ENCODE measurements around the gene CCDC14. TPM values are rescaled to one million over a fixed set of nuclear protein-coding genes. Genes with fewer than 3 reads are reported as not detected.
"Not testable (repeated sequence)": the region's sequence is repeated elsewhere in the genome, so short reads cannot be mapped to it uniquely, and the experiment has no call there.

Gene CCDC14, protein sequence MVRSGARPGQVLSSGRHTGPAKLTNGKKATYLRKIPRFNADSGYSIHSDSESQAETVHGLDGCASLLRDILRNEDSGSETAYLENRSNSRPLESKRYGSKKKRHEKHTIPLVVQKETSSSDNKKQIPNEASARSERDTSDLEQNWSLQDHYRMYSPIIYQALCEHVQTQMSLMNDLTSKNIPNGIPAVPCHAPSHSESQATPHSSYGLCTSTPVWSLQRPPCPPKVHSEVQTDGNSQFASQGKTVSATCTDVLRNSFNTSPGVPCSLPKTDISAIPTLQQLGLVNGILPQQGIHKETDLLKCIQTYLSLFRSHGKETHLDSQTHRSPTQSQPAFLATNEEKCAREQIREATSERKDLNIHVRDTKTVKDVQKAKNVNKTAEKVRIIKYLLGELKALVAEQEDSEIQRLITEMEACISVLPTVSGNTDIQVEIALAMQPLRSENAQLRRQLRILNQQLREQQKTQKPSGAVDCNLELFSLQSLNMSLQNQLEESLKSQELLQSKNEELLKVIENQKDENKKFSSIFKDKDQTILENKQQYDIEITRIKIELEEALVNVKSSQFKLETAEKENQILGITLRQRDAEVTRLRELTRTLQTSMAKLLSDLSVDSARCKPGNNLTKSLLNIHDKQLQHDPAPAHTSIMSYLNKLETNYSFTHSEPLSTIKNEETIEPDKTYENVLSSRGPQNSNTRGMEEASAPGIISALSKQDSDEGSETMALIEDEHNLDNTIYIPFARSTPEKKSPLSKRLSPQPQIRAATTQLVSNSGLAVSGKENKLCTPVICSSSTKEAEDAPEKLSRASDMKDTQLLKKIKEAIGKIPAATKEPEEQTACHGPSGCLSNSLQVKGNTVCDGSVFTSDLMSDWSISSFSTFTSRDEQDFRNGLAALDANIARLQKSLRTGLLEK
- 10 to 100 TPM; 46.0 to 47.0 TPM for total RNA-seq
- 1 to 10 TPM; 6.3 to 7.8 TPM for polyA plus RNA-seq

DNA sequence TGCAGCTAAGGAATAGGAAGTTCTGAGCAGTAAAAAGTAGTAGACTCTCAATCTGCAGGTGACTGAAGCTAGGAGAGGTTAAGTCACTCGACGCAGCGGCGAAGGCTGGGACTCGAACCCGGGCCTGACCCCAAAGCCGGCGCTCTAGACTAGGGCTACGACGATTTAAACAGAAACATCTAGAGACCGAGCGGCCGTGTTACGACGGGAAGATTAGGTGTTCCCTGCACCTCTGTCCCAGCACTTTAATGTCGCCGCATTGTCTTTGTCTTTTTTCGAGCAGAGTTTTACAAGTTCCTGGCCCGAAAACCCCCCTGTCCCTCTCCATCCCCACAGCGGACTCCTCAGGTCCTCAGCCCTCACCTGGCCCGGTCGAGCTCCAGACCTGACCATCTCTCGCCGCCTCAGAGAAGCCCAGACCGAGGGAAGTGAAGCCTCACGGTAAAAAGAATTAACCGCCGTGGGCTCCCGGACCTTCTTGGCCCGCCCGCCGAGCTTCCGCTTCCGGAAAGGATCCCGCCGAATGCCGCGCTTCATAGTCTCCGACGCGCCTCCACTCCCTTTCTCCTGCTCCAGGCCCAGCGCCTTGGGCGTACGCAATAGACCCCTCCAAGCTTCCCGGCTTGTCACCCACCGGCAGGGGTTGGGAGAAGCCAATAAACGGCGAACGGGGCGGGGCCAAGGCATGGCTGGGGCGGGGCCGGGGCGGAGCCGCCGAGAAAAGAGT lies at the start of gene CCDC14:
Gene CCDC14 (minus strand): TSS at position 449 of the 727 bp plus-strand sequence. CDS start 56 bp downstream, at position 393.
- peak; percentile 61 to 83 (median 65) for DNase-seq
- Mint-ChIP-seq H3K4me3 (peak within 1 kb of the TSS; percentile 96 to 99 (median 98)), H3K27ac (peak within 1 kb of the TSS; percentile 88 to 97 (median 93)), H3K9me3 (no peaks in the 10 kb centered on the region), H3K36me3 (peaks cover 0 to 10% of the 10 kb centered on the region in 2 donors), H3K27me3 (peaks cover 0 to 2% of the 10 kb centered on the region in 2 donors), H3K4me1 (peaks cover 13 to 38% (median 23%) of the 10 kb centered on the region in 4 donors)
- H3K9me3 ChIP-seq (ENCODE audit: control insufficient read depth in 1 of 2, low read length in 2 of 2) = no peaks in the 10 kb centered on the region
- intact Hi-C loops (cut with micrococcal nuclease) = loop anchor here (2.0 to 10.0 kb wide), 3 partner anchors 376 to 1956 kb away; partner anchors contain the start of gene HACD2
- POLR2A ChIA-PET (ENCODE audit: partially characterized antibody) = interaction anchor here (1.0 to 1.3 kb wide), 2 partner anchors 9 to 10 kb away, joined by 3 to 4 read pairs; no protein-coding TSS in a partner anchor
- no peaks in the 10 kb centered on the region for H3K27me3 ChIP-seq (ENCODE audit: insufficient read depth, low read length)
- H3K36me3 ChIP-seq (ENCODE audit: insufficient read depth, low read length) = no peaks in the 10 kb centered on the region
- H3K27ac ChIP-seq (ENCODE audit: low read depth, low read length) = peak within 1 kb of the TSS; percentile 65
- CTCF ChIA-PET (ENCODE audit: partially characterized antibody) = no interaction called here
- peaks cover 26% of the 10 kb centered on the region for H3K4me1 ChIP-seq (ENCODE audit: insufficient read depth, low read length)
- peak within 1 kb of the TSS; percentile 27 to 93 for H3K4me3 ChIP-seq (ENCODE audit: low read length in 2 of 2)

DNA sequence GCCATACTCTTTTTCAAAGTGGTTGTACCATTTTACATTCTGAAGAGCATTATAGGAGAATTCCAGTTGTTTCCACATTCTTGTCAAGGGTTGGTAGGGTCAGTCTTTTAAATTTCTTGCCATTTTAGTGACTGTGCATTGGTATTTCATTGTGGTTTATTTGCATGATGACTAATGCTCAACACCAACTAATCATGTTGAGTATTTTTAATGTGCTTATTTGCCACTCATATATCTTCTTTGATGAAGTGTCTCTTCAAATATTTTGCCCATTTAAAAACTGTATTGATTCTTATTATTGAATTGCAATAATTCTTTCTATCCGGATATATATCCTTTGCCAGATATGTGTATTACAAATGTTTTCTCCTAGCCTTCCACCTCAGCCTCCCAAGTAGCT lies 47.3 kb upstream of the CCDC14 start:
- H3K9me3 Mint-ChIP-seq; H3K36me3 ChIP-seq (ENCODE audit: insufficient read depth, low read length); H3K4me3 Mint-ChIP-seq; intact Hi-C loops (cut with micrococcal nuclease); H3K4me3 ChIP-seq (ENCODE audit: low read length in 2 of 2); H3K36me3 Mint-ChIP-seq; H3K27me3 ChIP-seq (ENCODE audit: insufficient read depth, low read length); POLR2A ChIA-PET (ENCODE audit: partially characterized antibody); DNase-seq; H3K4me1 ChIP-seq (ENCODE audit: insufficient read depth, low read length); H3K27ac ChIP-seq (ENCODE audit: low read depth, low read length); H3K4me1 Mint-ChIP-seq; H3K9me3 ChIP-seq (ENCODE audit: control insufficient read depth in 1 of 2, low read length in 2 of 2); H3K27ac Mint-ChIP-seq; CTCF ChIA-PET (ENCODE audit: partially characterized antibody): not testable (repeated sequence)
- peaks cover 28 to 35% of the 10 kb centered on the region in 2 donors for H3K27me3 Mint-ChIP-seq

DNA sequence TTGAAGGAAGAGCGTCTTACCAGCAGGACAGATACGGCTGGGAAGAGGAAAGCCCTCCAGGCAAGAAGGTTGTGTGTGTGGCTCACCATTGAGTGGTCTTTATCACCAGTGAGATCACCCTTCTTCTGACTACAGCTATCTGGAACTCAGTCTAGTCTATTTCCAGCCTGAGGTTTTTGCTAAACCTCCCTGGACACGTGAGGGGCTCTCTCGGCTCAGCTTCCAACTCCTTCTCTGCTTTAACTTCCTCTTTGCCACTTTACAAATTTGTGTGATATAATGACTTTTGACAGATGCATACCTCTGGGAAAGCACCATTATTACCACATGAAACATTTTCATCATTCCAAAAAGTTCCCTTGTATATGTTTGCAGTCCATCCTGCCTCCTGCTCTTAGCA lies 46.2 kb upstream of the CCDC14 start:
- ChIA-PET CTCF (ENCODE audit: partially characterized antibody) (no interaction called here), POLR2A (ENCODE audit: partially characterized antibody) (no interaction called here)
- no peaks in the 10 kb centered on the region for H3K4me1 Mint-ChIP-seq
- peaks cover 33 to 36% of the 10 kb centered on the region in 2 donors for H3K27me3 Mint-ChIP-seq
- no peak overlapping the region for H3K4me3 ChIP-seq (ENCODE audit: low read length in 2 of 2)
- H3K9me3 ChIP-seq (ENCODE audit: control insufficient read depth in 1 of 2, low read length in 2 of 2) = no peaks in the 10 kb centered on the region
- no peak for DNase-seq
- H3K27ac ChIP-seq (ENCODE audit: low read depth, low read length) = no peak overlapping the region
- H3K36me3 Mint-ChIP-seq = no peaks in the 10 kb centered on the region
- no peaks in the 10 kb centered on the region for H3K27me3 ChIP-seq (ENCODE audit: insufficient read depth, low read length)
- intact Hi-C loops (cut with micrococcal nuclease) = no loop called here
- no peaks in the 10 kb centered on the region for H3K36me3 ChIP-seq (ENCODE audit: insufficient read depth, low read length)
- H3K4me1 ChIP-seq (ENCODE audit: insufficient read depth, low read length) = no peaks in the 10 kb centered on the region
- H3K4me3 Mint-ChIP-seq = no peak overlapping the region
- H3K27ac Mint-ChIP-seq = no peak overlapping the region
- peaks cover 0 to 4% (median 0%) of the 10 kb centered on the region in 8 donors for H3K9me3 Mint-ChIP-seq

DNA sequence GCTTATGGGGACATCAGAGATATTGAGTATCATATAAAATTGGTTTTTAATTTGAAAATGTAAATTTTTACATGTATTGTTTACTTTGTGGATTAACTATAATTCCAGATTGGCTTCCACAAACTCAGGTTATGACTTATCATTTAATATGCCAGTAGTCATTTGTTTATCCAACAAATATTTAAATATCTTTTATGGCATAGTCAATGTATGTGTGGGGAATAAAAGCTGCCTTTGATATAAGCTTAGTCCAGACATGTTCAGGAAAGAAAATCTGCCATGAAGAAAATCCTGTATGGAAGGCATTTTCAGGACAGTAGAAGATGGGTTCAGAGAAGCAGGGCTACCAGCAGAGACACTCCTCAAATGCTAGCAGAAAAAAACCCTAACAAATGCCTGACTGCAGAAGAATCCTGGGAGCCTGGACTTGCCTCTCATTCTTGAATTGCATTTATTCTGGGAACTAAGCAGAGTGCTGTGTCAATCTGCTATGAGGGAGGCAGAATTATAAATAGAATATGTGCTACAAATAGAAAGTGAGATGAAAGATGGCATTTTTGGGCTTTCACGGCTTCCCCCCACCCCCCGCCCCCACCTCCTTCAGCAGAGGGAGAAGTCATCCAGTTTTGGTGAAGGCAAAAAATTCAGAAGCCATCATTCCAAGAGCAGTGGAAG lies 41.5 kb upstream of the CCDC14 start:
- H3K36me3 Mint-ChIP-seq; CTCF ChIA-PET (ENCODE audit: partially characterized antibody); DNase-seq; H3K27me3 ChIP-seq (ENCODE audit: insufficient read depth, low read length); H3K36me3 ChIP-seq (ENCODE audit: insufficient read depth, low read length); H3K4me1 ChIP-seq (ENCODE audit: insufficient read depth, low read length); H3K4me1 Mint-ChIP-seq; H3K4me3 Mint-ChIP-seq; H3K27ac ChIP-seq (ENCODE audit: low read depth, low read length); H3K9me3 ChIP-seq (ENCODE audit: control insufficient read depth in 1 of 2, low read length in 2 of 2); POLR2A ChIA-PET (ENCODE audit: partially characterized antibody); H3K4me3 ChIP-seq (ENCODE audit: low read length in 2 of 2); intact Hi-C loops (cut with micrococcal nuclease); H3K27ac Mint-ChIP-seq; H3K9me3 Mint-ChIP-seq: not testable (repeated sequence)
- H3K27me3 Mint-ChIP-seq = peaks cover 37 to 46% of the 10 kb centered on the region in 2 donors

DNA sequence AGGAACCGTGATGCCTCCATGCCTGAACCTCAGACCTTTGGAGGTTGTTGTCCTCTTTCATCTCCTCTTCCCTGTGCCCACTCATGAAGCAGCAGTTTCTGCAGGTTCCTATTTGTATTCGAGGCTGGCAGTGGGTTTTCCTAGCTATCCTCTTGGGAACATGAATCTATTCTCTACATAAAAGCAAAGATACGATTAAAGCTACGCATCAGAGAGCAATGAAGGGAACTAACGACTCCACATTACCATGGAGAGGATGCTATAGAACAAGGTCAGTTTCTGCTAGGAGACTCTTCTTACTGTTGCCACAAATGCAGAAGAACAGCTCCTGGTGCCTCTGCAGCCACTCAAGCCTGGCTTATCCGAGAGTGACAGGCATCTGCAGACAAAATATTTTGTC lies 40.3 kb upstream of the CCDC14 start:
- H3K9me3 Mint-ChIP-seq; H3K4me1 ChIP-seq (ENCODE audit: insufficient read depth, low read length); H3K27me3 ChIP-seq (ENCODE audit: insufficient read depth, low read length); H3K27ac ChIP-seq (ENCODE audit: low read depth, low read length); intact Hi-C loops (cut with micrococcal nuclease); H3K4me1 Mint-ChIP-seq; H3K36me3 ChIP-seq (ENCODE audit: insufficient read depth, low read length); POLR2A ChIA-PET (ENCODE audit: partially characterized antibody); DNase-seq; H3K4me3 ChIP-seq (ENCODE audit: low read length in 2 of 2); H3K27ac Mint-ChIP-seq; H3K9me3 ChIP-seq (ENCODE audit: control insufficient read depth in 1 of 2, low read length in 2 of 2); H3K4me3 Mint-ChIP-seq; H3K36me3 Mint-ChIP-seq: not testable (repeated sequence)
- peaks cover 36 to 43% of the 10 kb centered on the region in 2 donors for H3K27me3 Mint-ChIP-seq
- CTCF ChIA-PET (ENCODE audit: partially characterized antibody) = interaction anchor here (1.2 kb wide), 1 partner anchor 21 kb away, joined by 3 read pairs; no protein-coding TSS in a partner anchor

DNA sequence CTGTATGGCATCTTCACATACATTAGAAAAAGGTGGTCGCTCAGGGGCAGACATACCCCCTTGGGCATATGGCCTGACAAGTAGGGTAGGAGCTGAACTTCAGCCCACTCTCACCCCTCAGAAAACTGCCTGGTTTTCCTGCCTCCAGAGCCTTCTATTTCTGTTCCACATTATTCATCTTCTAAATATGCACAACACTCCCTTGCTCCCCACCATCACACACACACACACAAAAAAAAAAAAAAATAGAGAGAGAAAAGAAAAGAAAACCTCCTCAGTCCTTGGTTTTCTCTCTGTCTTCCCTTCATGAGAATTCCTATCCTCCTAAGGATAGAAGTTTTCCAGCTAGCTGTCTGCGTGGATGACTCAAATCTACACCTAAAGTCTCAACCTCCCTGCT lies 36.5 kb upstream of the CCDC14 start:
- no peak for DNase-seq
- Histone ChIP-seq H3K4me1 (ENCODE audit: insufficient read depth, low read length) (no peaks in the 10 kb centered on the region), H3K36me3 (ENCODE audit: insufficient read depth, low read length) (no peaks in the 10 kb centered on the region), H3K9me3 (ENCODE audit: control insufficient read depth in 1 of 2, low read length in 2 of 2) (no peaks in the 10 kb centered on the region), H3K27ac (ENCODE audit: low read depth, low read length) (no peak overlapping the region), H3K27me3 (ENCODE audit: insufficient read depth, low read length) (no peaks in the 10 kb centered on the region), H3K4me3 (ENCODE audit: low read length in 2 of 2) (no peak overlapping the region)
- peaks cover 0 to 3% (median 0%) of the 10 kb centered on the region in 8 donors for H3K9me3 Mint-ChIP-seq
- no peak overlapping the region for H3K27ac Mint-ChIP-seq
- ChIA-PET CTCF (ENCODE audit: partially characterized antibody) (no interaction called here), POLR2A (ENCODE audit: partially characterized antibody) (no interaction called here)
- peaks cover 16 to 29% of the 10 kb centered on the region in 2 donors for H3K27me3 Mint-ChIP-seq
- intact Hi-C loops (cut with micrococcal nuclease) = no loop called here
- H3K4me3 Mint-ChIP-seq = no peak overlapping the region
- no peaks in the 10 kb centered on the region for H3K4me1 Mint-ChIP-seq
- H3K36me3 Mint-ChIP-seq = peaks cover 0 to 3% of the 10 kb centered on the region in 2 donors
